ENCODE measurements around the gene PRM1. TPM values are rescaled to one million over a fixed set of nuclear protein-coding genes. Genes with fewer than 3 reads are reported as not detected.

Gene PRM1
- total and polyA plus RNA-seq, 2 of the 8 experiments (the other 6 are each of a cell fraction or from before 2014, with no cell fraction given) = 0.54 to 0.82 TPM

GRCh38 chr16:11251525-11252481, 29.3 kb downstream of the PRM1 start:
- H4K91ac ChIP-seq (replicated peaks; ENCODE audit: insufficient read length, low read length) = no peak overlapping the region
- H3K27ac ChIP-seq (ENCODE audit: low read depth, low read length) = no peak overlapping the region
- no peak overlapping the region for H4K8ac ChIP-seq (ENCODE audit: extremely low read depth, insufficient read depth, low read length)
- H3K4me1 ChIP-seq (replicated peaks in 1 of 4; ENCODE audit: control insufficient read depth in 3 of 4, insufficient read depth in 4 of 4, low read length in 3 of 4) = peaks cover 0 to 15% (median 7%) of the 10 kb centered on the region in 4 experiments; a peak in 5 of 7 replicates
- H3K79me1 ChIP-seq (ENCODE audit: low read depth, low read length) = peaks cover 4% of the 10 kb centered on the region
- 84% methylated on average over 18 of the region's 18 CpGs; no CpG with 5 or more reads in 1 of the 2 experiments for WGBS, 2 experiments (ENCODE audit: extremely low coverage in 1 of 2, insufficient coverage in 1 of 2, insufficient read length in 1 of 2, insufficient replicate concordance in 2 of 2, low coverage in 1 of 2, low lambda C conversion rate in 2 of 2, missing lambda C conversion rate in 1 of 2)
- H4K20me1 ChIP-seq (replicated peaks in 1 of 2; ENCODE audit: control insufficient read depth in 1 of 2, insufficient read depth in 2 of 2, low read length in 2 of 2) = peaks cover 11 to 22% of the 10 kb centered on the region in 2 experiments
- FAIRE-seq (no peak), DNase-seq (ENCODE audit: low read depth in 1 of 2, low spot score in 2 of 2) (no peak)
- H3K4me3 ChIP-seq (ENCODE audit: extremely low read depth in 1 of 4, insufficient read depth in 2 of 4, low read depth in 3 of 4, low read length in 4 of 4) = no peak overlapping the region
- no peaks in the 10 kb centered on the region; a peak in 1 of 7 replicates for H3K27me3 ChIP-seq (replicated peaks in 1 of 4; ENCODE audit: control insufficient read depth in 3 of 4, extremely low read depth in 1 of 4, insufficient read depth in 3 of 4, low read length in 3 of 4)
- H3K9me3 ChIP-seq (ENCODE audit: insufficient read depth in 2 of 2, low read depth in 1 of 2, low read length in 1 of 2) = no peaks in the 10 kb centered on the region
- no peak overlapping the region for H3K18ac ChIP-seq (ENCODE audit: extremely low read depth, low read length)
- no peak overlapping the region for H4K5ac ChIP-seq (ENCODE audit: insufficient read length, low read depth, low read length)
- POLR2A ChIA-PET (ENCODE audit: partially characterized antibody) = interaction anchor here (0.8 to 1.7 kb wide), 21 partner anchors 9 to 281 kb away, joined by 3 to 10 read pairs (median 4); no protein-coding TSS in a partner anchor
- no peak overlapping the region for H2AK5ac ChIP-seq (ENCODE audit: low read depth, low read length)
- TF ChIP-seq EP300 (IDR thresholded peaks at IDR 0.05; ENCODE audit: borderline replicate concordance in 1 of 2, low read depth in 2 of 2, low read length in 2 of 2) (no peak), POLR2A (IDR thresholded peaks at IDR 0.05; ENCODE audit: control extremely low read depth in 1 of 2, low read depth in 2 of 2, low read length in 2 of 2) (peak in 1 of 2 experiments; percentile 21; a peak in 1 of 3 replicates), POLR2AphosphoS5 (IDR thresholded peaks at IDR 0.05; ENCODE audit: low read depth, low read length) (peak; percentile 2)
- no peak overlapping the region for H2BK12ac ChIP-seq (ENCODE audit: low read depth, low read length)
- peaks cover 11% of the 10 kb centered on the region; the same call in 1 of the 2 replicates for H3K23me2 ChIP-seq (ENCODE audit: low read depth, low read length)
- H2AFZ ChIP-seq (ENCODE audit: low read length) = no peak overlapping the region
- peaks cover 0 to 28% of the 10 kb centered on the region in 2 experiments; a peak in 2 of 4 replicates for H3K79me2 ChIP-seq (ENCODE audit: control insufficient read depth in 1 of 2, insufficient read depth in 2 of 2, low read length in 2 of 2)
- H2BK5ac ChIP-seq (ENCODE audit: low read depth, low read length) = no peak overlapping the region
- H3K56ac ChIP-seq (replicated peaks; ENCODE audit: insufficient read length, low read depth, low read length) = no peak overlapping the region
- peaks cover 0 to 8% (median 5%) of the 10 kb centered on the region in 4 experiments; a peak in 5 of 8 replicates for H3K36me3 ChIP-seq (ENCODE audit: control insufficient read depth in 2 of 4, insufficient read depth in 4 of 4, low read length in 3 of 4)
- CTCF ChIA-PET (ENCODE audit: partially characterized antibody) = interaction anchor here (0.6 to 1.9 kb wide), 11 partner anchors 10 to 288 kb away, joined by 3 to 7 read pairs (median 3); no protein-coding TSS in a partner anchor
- H3K14ac ChIP-seq (ENCODE audit: insufficient read length) = no peak overlapping the region
- no peak overlapping the region for H2BK20ac ChIP-seq (ENCODE audit: low read length)
- no peak overlapping the region for H3K23ac ChIP-seq (ENCODE audit: insufficient read length)
- H3K9ac ChIP-seq (replicated peaks in 1 of 4; ENCODE audit: extremely low read depth in 1 of 4, low read depth in 3 of 4, low read length in 3 of 4) = no peak overlapping the region
- no peak overlapping the region for H3K4ac ChIP-seq (replicated peaks; ENCODE audit: insufficient read length, low read depth, low read length)
- no peak overlapping the region for H2BK120ac ChIP-seq (replicated peaks; ENCODE audit: low read depth, low read length)
- H2BK15ac ChIP-seq (ENCODE audit: low read length) = no peak overlapping the region
- H3K4me2 ChIP-seq (ENCODE audit: insufficient read depth in 1 of 2, low read depth in 2 of 2, low read length in 2 of 2) = peak overlapping the region in 1 of 2 experiments; percentile 6; a peak in 1 of 4 replicates

Measured in H1 (cell line).